Adrenal gland (tissue), 12 donors: ENCODE data around the gene TOMM6. TPM values are rescaled to one million over a fixed set of nuclear protein-coding genes. Genes with fewer than 3 reads are reported as not detected.

Source experiments
- DNase-seq, 7 donors: peaks; one replicate each; pipeline ENCODE4 v3.0.0-alpha.2; 2019 to 2020
- H3K27ac ChIP-seq, 5 donors: fragments of 200-600 bp; sonication (generic) in 4 of 5; 1 replicate in 3 of 5; 2 replicates in 2 of 5; pipeline versions ENCODE4 v1.5.1 to v1.8.0; 2016 to 2020; ENCODE audit warnings: mild to moderate bottlenecking in 1 of 5
- H3K27me3 ChIP-seq: fragments of 200-600 bp; 2 replicates; pipeline ENCODE4 v1.8.0; 2021
- H3K36me3 ChIP-seq, 2 donors: fragments of 200-600 bp; replicated peaks in 1 of 2; 1 replicate in 1 of 2; 2 replicates in 1 of 2; pipeline versions ENCODE4 v1.5.1 to v1.8.0; 2018 to 2022
- H3K4me1 ChIP-seq, 2 donors: fragments of 200-600 bp; replicated peaks in 1 of 2; 1 replicate in 1 of 2; 2 replicates in 1 of 2; pipeline versions ENCODE4 v1.5.1 to v1.8.0; 2018 to 2021
- H3K4me3 ChIP-seq, 4 donors: fragments of 200-600 bp; sonication (generic) in 3 of 4; one replicate each; pipeline ENCODE4 v1.5.1; 2016 to 2018
- H3K9me3 ChIP-seq, 3 donors: fragments of 200-600 bp; sonication (generic) in 1 of 3; replicated peaks in 1 of 3; 1 replicate in 2 of 3; 2 replicates in 1 of 3; pipeline versions ENCODE4 v1.5.1 to v1.8.0; 2016 to 2021
- CTCF ChIP-seq, 6 experiments: fragments of 450-650 bp in 4 of 6; fragments of 200-600 bp in 2 of 6; sonication (generic) in 1 of 6; IDR thresholded peaks; 1 replicate in 5 of 6; 2 replicates in 1 of 6; pipeline versions ENCODE4 v1.5.1 to v1.8.0; 2016 to 2021; ENCODE audit warnings: antibody characterized with exemption in 6 of 6, mild to moderate bottlenecking in 2 of 6, moderate library complexity in 1 of 6
- POLR2A ChIP-seq, 2 donors: fragments of 450-650 bp; IDR thresholded peaks; one replicate each; pipeline ENCODE4 v1.6.1; 2017; ENCODE audit warnings: antibody characterized with exemption in 2 of 2, mild to moderate bottlenecking in 2 of 2, moderate library complexity in 1 of 2
- WGBS, 4 donors: extraction: QIAGEN DNeasy Blood & Tissue Kit in 2 of 4; methylation state at CpG; one replicate each; pipeline versions ENCODE4 v1.1.5 to v1.1.7; 2013 to 2017; 5-methylcytosine and 5-hydroxymethylcytosine counted together
- intact Hi-C, 2 donors: fragments of 100-400 bp; cut with DNase I; formaldehyde crosslinking; loops; one replicate each; pipeline versions ENCODE4 v1.14.1 to v1.15.0; 2022 to 2023
- polyA plus RNA-seq, 3 donors: library from polyadenylated mRNA; stranded (reverse); fragments of 200-250 nt in 2 of 3; fragments of 350-450 nt in 1 of 3; fragmentation: Illumina TruSeq in 1 of 3; extraction: RNeasy Lipid Tissue Mini Kit (QIAGEN cat#74804) in 1 of 3; gene quantifications; one replicate each; pipeline ENCODE4 v1.2.3, GENCODE V29; 2013 to 2014
- total RNA-seq, 9 donors: library from RNA; depleted of rRNA in 4 of 9; stranded (reverse); fragments of >200 nt in 4 of 9; fragments of 120-200 nt in 1 of 9; fragmentation: NEBNext Ultra II Directional in 1 of 9; extraction: Animal tissue kit (Norgen Biotek cat#: 25700) in 1 of 9; gene quantifications; one replicate each; pipeline versions ENCODE4 v1.1.0 to v1.2.4, GENCODE V29; 2013 to 2023
- donor health status: healthy with polysubstance abuse.
- donor health status: Bipolar disorder and iron deficiency.
- donor health status: DM: yes; HTN: yes; CAD: no.
- donor health status: DM: no; HTN: no; CAD: no.
- donor health status: DM: no; HTN: no; CAD: no.
- donor health status: DM: yes; HTN: yes; CAD: no.

The TOMM6 gene
- total and polyA plus RNA-seq, 12 donors: 146 to 507 (median 243) TPM

DNA sequence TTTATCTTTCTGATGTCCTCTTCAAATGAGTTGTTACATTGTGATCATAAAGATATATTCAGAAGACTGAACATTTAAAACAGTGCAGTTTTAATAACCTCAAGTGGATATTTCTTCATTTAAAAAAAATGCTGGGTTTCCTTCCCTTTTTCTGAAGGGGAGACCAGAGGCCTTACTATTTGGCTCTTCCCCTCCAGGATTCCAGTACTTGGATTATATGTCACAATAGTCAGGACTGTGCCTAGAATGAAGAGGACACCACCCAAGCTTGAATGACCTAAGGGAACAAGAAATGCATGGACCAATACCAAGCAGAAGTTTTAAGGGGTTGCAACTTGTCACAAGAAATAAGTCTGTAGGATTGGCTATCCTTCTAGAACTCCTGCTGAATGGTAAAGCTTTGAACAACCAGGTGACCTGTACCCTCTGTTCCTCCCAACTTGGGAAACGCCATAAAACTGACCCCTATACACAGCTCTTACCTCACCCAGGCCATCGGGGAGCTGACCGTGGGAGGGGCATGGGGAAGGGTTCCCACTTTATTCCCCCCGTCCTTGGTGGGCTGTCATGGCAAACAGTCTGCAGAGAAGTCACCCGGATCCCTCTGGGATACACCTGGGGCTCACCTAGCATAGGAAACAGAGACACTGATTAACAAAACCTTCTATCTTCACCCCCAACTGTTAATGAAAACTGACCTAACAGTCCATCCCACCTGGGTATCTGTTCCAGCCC lies 9.8 kb upstream of the TOMM6 start:
- Histone ChIP-seq H3K36me3 (peaks cover 0 to 29% of the 10 kb centered on the region in 2 donors), H3K4me1 (peaks cover 19 to 21% of the 10 kb centered on the region in 2 donors), H3K9me3 (no peaks in the 10 kb centered on the region), H3K27me3 (no peaks in the 10 kb centered on the region), H3K4me3 (no peak overlapping the region), H3K27ac (peak overlapping the region in 2 of 5 donors; percentile 47 to 53)
- TF ChIP-seq CTCF (IDR thresholded peaks at IDR 0.05) (no peak), POLR2A (IDR thresholded peaks at IDR 0.05) (no peak)
- no peak for DNase-seq
- intact Hi-C loops: loop anchor here (5.0 to 10.0 kb wide), 3 partner anchors 73 to 173 kb away; no protein-coding TSS in a partner anchor
- 77 to 85% (median 84%) methylated on average over 5 of the region's 5 CpGs for WGBS, 4 donors

DNA sequence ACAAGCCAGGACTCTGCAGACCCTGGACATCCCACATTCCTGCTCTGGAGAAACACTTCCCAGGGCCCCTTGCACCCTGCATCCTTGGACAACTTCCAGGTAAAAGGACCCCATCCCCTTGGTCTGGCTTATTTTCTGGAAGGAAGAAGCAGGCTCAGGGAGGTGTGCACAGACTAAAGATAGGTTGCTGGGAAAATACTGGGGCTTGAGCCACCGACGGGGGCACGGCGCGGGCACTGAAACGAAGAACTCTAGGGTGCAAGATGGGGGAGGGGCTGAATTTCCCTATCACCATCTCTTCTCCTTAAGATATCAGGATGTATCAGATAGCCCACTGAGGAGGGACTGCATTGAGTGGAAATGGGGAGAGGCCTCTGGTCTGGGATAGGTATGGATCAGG lies 8.6 kb upstream of the TOMM6 start:
- TF ChIP-seq POLR2A (IDR thresholded peaks at IDR 0.05) (no peak), CTCF (IDR thresholded peaks at IDR 0.05) (no peak)
- intact Hi-C loops: loop anchor here (5.0 to 10.0 kb wide), 3 partner anchors 74 to 174 kb away; no protein-coding TSS in a partner anchor
- no peak overlapping the region for H3K27ac ChIP-seq
- H3K36me3 ChIP-seq: peaks cover 0 to 21% of the 10 kb centered on the region in 2 donors
- 27 to 46% (median 38%) methylated on average over 6 of the region's 6 CpGs for WGBS, 4 donors
- DNase-seq: no peak
- no peaks in the 10 kb centered on the region for H3K9me3 ChIP-seq
- H3K4me3 ChIP-seq: peak overlapping the region in 2 of 4 donors; percentile 26 to 75
- H3K27me3 ChIP-seq: no peaks in the 10 kb centered on the region
- peaks cover 19 to 21% of the 10 kb centered on the region in 2 donors for H3K4me1 ChIP-seq

DNA sequence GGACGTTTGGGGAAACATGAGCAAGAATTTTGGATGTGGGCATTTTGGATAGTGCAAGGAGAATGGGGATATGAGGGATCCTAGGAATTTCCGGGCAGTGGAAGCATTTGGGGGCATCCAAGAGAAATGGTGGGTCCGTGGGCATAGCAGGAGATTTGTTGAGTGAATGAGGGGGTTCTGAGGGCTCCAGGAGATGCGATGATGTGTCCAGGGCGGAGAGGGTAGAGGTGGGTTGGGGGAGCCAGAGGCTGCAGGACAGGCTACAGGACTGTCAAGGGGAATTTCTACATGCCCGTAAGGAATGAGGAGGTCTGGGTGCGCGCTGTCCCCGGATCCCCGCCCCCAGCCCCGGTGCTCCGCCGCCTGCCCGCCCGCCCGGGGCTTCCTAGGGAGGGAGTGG lies 8.2 kb upstream of the TOMM6 start:
- intact Hi-C loops: loop anchor here (5.0 to 10.0 kb wide), 3 partner anchors 75 to 175 kb away; no protein-coding TSS in a partner anchor
- peak overlapping the region in 1 of 5 donors; percentile 74 for H3K27ac ChIP-seq

More for the DNA sequence above, 8.2 kb upstream of the TOMM6 start:
- H3K9me3 ChIP-seq: no peaks in the 10 kb centered on the region
- H3K27me3 ChIP-seq: no peaks in the 10 kb centered on the region
- WGBS, 4 donors: 4 to 5% (median 4%) methylated on average over 6 to 16 of the region's 16 CpGs
- TF ChIP-seq CTCF (IDR thresholded peaks at IDR 0.05) (no peak), POLR2A (IDR thresholded peaks at IDR 0.05) (no peak)
- no peak for DNase-seq
- peaks cover 19 to 21% of the 10 kb centered on the region in 2 donors for H3K4me1 ChIP-seq
- peaks cover 0 to 16% of the 10 kb centered on the region in 2 donors for H3K36me3 ChIP-seq
- H3K4me3 ChIP-seq: peak overlapping the region in 2 of 4 donors; percentile 26 to 75
